GM12878 (cell line): ENCODE data around the gene HOXB2. TPM values are rescaled to one million over a fixed set of nuclear protein-coding genes. Genes with fewer than 3 reads are reported as not detected.

ENCODE experiments used
- ATAC-seq: fragments of 200-7000 bp; cut with Tn5 transposase; 3 replicates; pipeline ENCODE4 v1.9.1; 2020; ENCODE audit warnings: mild to moderate bottlenecking, moderate library complexity
- BruUV-seq: library from RNA; stranded (reverse); fragments of 400-500 nt; replicated peaks from 2 replicates; lab custom pipeline; 2021; lab: Mats Ljungman, UMichigan
- CTCF ChIA-PET: fragments of 300-600 bp; sonication (Branson Sonifier 250); formaldehyde crosslinking; extraction: SDS; loops from one replicate; lab custom pipeline; 2021; ENCODE audit warnings: inconsistent platforms; lab: Yijun Ruan, JAX
- POLR2A ChIA-PET: fragments of 350-600 bp; formaldehyde crosslinking; extraction: SDS; loops from one replicate; lab custom pipeline; 2021; ENCODE audit warnings: inconsistent platforms; lab: Charles Lee
- RAD21 ChIA-PET: fragments of 300-600 bp; sonication (Branson Sonifier 250); formaldehyde crosslinking; loops from one replicate; lab custom pipeline; 2023; ENCODE audit warnings: antibody characterized with exemption; ENCODE audit not compliant: unreplicated experiment; lab: Charles Lee
- SMC1A ChIA-PET: fragments of 300-600 bp; sonication (Branson Sonifier 250); formaldehyde crosslinking; loops from one replicate; lab custom pipeline; 2023; ENCODE audit not compliant: unreplicated experiment, uncharacterized antibody; lab: Charles Lee
- DNase-seq: peaks from one replicate; pipeline ENCODE4 v3.0.0-alpha.2; 2011; ENCODE audit warnings: low read depth, low spot score
- FAIRE-seq: peaks from 3 replicates; lab custom pipeline; 2011; peaks lifted over from hg19 to GRCh38; lab: Jason Lieb, UNC
- H2AFZ ChIP-seq: 2 replicates; pipeline ENCODE4 v1.6.0; 2011; ENCODE audit warnings: low read depth, low read length, control low read depth; ENCODE audit not compliant: control insufficient read depth
- H3K27ac ChIP-seq: 2 replicates; pipeline ENCODE4 v1.5.1; 2011; ENCODE audit warnings: control low read depth; ENCODE audit not compliant: control insufficient read depth, insufficient read depth
- H3K27me3 ChIP-seq, 2 experiments: replicated peaks in 1 of 2; 2 replicates each; pipeline versions ENCODE4 v1.6.0 to v1.6.1; 2011; ENCODE audit warnings: low read length in 1 of 2; ENCODE audit not compliant: control insufficient read depth in 2 of 2, insufficient read depth in 2 of 2
- H3K36me3 ChIP-seq, 2 experiments: 2 replicates each; pipeline ENCODE4 v1.5.1; 2011; ENCODE audit warnings: low read length in 1 of 2; ENCODE audit not compliant: control insufficient read depth in 2 of 2, insufficient read depth in 2 of 2
- H3K4me1 ChIP-seq: 2 replicates; pipeline ENCODE4 v1.6.1; 2011; ENCODE audit warnings: mild to moderate bottlenecking, low read length, moderate library complexity, mixed read lengths; ENCODE audit not compliant: control insufficient read depth, insufficient read depth
- H3K4me2 ChIP-seq: 2 replicates; pipeline ENCODE4 v1.6.0; 2011; ENCODE audit warnings: control low read depth; ENCODE audit not compliant: control insufficient read depth, insufficient read depth
- H3K4me3 ChIP-seq: fragments of 200-600 bp; sonication (generic); 2 replicates; pipeline ENCODE4 v1.5.1; 2016
- H3K79me2 ChIP-seq: 2 replicates; pipeline ENCODE4 v1.6.0; 2011; ENCODE audit warnings: low read length; ENCODE audit not compliant: control insufficient read depth, insufficient read depth
- H3K9ac ChIP-seq: 2 replicates; pipeline ENCODE4 v1.8.0; 2011; ENCODE audit warnings: low read length, control low read depth, mixed read lengths; ENCODE audit not compliant: control insufficient read depth, insufficient read depth
- H3K9me3 ChIP-seq: replicated peaks from 3 replicates; pipeline ENCODE4 v1.5.1; 2011; ENCODE audit warnings: mild to moderate bottlenecking, low read length; ENCODE audit not compliant: control insufficient read depth, insufficient read depth
- H4K20me1 ChIP-seq: 2 replicates; pipeline ENCODE4 v1.6.0; 2011; ENCODE audit not compliant: control insufficient read depth, insufficient read depth
- BACH1 ChIP-seq: fragments of 450-650 bp; IDR thresholded peaks from 2 replicates; pipeline ENCODE4 v1.6.1; 2017; ENCODE audit warnings: mild to moderate bottlenecking, borderline replicate concordance
- CBX3 ChIP-seq: fragments of 200-600 bp; sonication (generic); IDR thresholded peaks from 2 replicates; pipeline ENCODE4 v1.6.1; 2016; ENCODE audit warnings: low read depth, borderline replicate concordance
- DPF2 ChIP-seq: fragments of 450-650 bp; IDR thresholded peaks from 2 replicates; pipeline ENCODE4 v1.6.1; 2017; ENCODE audit warnings: mild to moderate bottlenecking
- EGR1 ChIP-seq, 2 experiments: IDR thresholded peaks; 1 replicate in 1 of 2; 2 replicates in 1 of 2; pipeline ENCODE4 v1.6.1; 2011 to 2012; ENCODE audit warnings: low read depth in 2 of 2, low read length in 2 of 2, borderline replicate concordance in 1 of 2, mild to moderate bottlenecking in 1 of 2, moderate library complexity in 1 of 2
- EP300 ChIP-seq, 2 experiments: fragments of 150-350 bp in 1 of 2; IDR thresholded peaks; 2 replicates each; pipeline ENCODE4 v1.6.1; 2011 to 2012; ENCODE audit warnings: low read depth in 2 of 2, low read length in 2 of 2, borderline replicate concordance in 1 of 2, improper control_type of control experiment in 1 of 2, inconsistent platforms in 1 of 2; ENCODE audit not compliant: control insufficient read depth in 1 of 2
- IKZF1 ChIP-seq: fragments of 450-650 bp; conservative IDR thresholded peaks from 2 replicates; pipeline ENCODE4 v1.6.1; 2017; ENCODE audit warnings: antibody characterized with exemption, mild to moderate bottlenecking
- IKZF2 ChIP-seq, 2 experiments: fragments of 450-650 bp; IDR thresholded peaks; 2 replicates each; pipeline ENCODE4 v1.6.1; 2017; ENCODE audit warnings: mild to moderate bottlenecking in 2 of 2, moderate library complexity in 2 of 2
- KAT2A ChIP-seq: conservative IDR thresholded peaks from 2 replicates; pipeline ENCODE4 v1.6.1; 2011; ENCODE audit warnings: low read depth, low read length; ENCODE audit not compliant: control insufficient read depth
- LARP7 ChIP-seq: fragments of 450-650 bp; IDR thresholded peaks from 2 replicates; pipeline ENCODE4 v1.6.1; 2017; ENCODE audit warnings: mild to moderate bottlenecking
- MLLT1 ChIP-seq: fragments of 450-650 bp; IDR thresholded peaks from 2 replicates; pipeline ENCODE4 v1.6.1; 2016; ENCODE audit warnings: mild to moderate bottlenecking
- MXI1 ChIP-seq: fragments of 150-350 bp; IDR thresholded peaks from 2 replicates; pipeline ENCODE4 v1.6.1; 2011; ENCODE audit warnings: low read depth, mild to moderate bottlenecking, inconsistent platforms, low read length, improper control_type of control experiment
- MYC ChIP-seq: IDR thresholded peaks from 2 replicates; pipeline ENCODE4 v1.6.1; 2011; ENCODE audit warnings: mild to moderate bottlenecking, low read length, moderate library complexity, inconsistent platforms; ENCODE audit not compliant: insufficient read depth, insufficient replicate concordance, insufficient read length, severe bottlenecking
- POU2F2 ChIP-seq: IDR thresholded peaks from 3 replicates; pipeline ENCODE4 v1.6.1; 2011; ENCODE audit warnings: low read depth, mild to moderate bottlenecking, low read length, borderline replicate concordance
- RELB ChIP-seq: fragments of 450-650 bp; IDR thresholded peaks from 2 replicates; pipeline ENCODE4 v1.6.1; 2017; ENCODE audit warnings: low read depth, mild to moderate bottlenecking, moderate library complexity
- SPI1 ChIP-seq: IDR thresholded peaks from 2 replicates; pipeline ENCODE4 v1.6.1; 2011; ENCODE audit warnings: low read depth, mild to moderate bottlenecking, low read length, moderate library complexity, borderline replicate concordance; ENCODE audit not compliant: insufficient read depth
- TCF3 ChIP-seq: IDR thresholded peaks from 2 replicates; pipeline ENCODE4 v1.6.1; 2012; ENCODE audit warnings: low read depth, mild to moderate bottlenecking, low read length, borderline replicate concordance; ENCODE audit not compliant: insufficient read depth
- YY1 ChIP-seq: IDR thresholded peaks from 2 replicates; pipeline ENCODE4 v1.6.1; 2011; ENCODE audit warnings: low read depth, mild to moderate bottlenecking, low read length
- WGBS: methylation state at CpG from one replicate; pipeline ENCODE4 v1.1.6; 2016; ENCODE audit warnings: low lambda C conversion rate; ENCODE audit not compliant: insufficient replicate concordance, insufficient coverage; ENCODE audit errors: missing lambda C conversion rate; 5-methylcytosine and 5-hydroxymethylcytosine counted together
- in situ Hi-C: fragments of 300-500 bp; cut with MboI; formaldehyde crosslinking; loops from 9 replicates; pipeline ENCODE4 v1.14.3; 2018; ENCODE audit warnings: mixed read lengths
- intact Hi-C: fragments of 100-400 bp; cut with micrococcal nuclease; formaldehyde crosslinking; loops from one replicate; pipeline ENCODE4 v1.14.2; 2022; ENCODE audit not compliant: unreplicated experiment
- polyA plus RNA-seq, 11 experiments: library from polyadenylated mRNA; depleted of rRNA in 4 of 11; unstranded in 6 of 11; stranded (reverse) in 5 of 11; fragments of >200 nt; fragmentation: Nextera tagmentation in 4 of 11; fragmentation: Illumina TruSeq in 1 of 11; extraction: Ambion mirVana in 4 of 11; extraction: Trizol in 1 of 11; gene quantifications; 1 replicate in 1 of 11; 2 replicates in 10 of 11; pipeline versions ENCODE4 v1.2.1 to v1.2.3, GENCODE V29; 2011 to 2016; ENCODE audit warnings: inconsistent platforms in 2 of 11, missing spikeins in 2 of 11, low read depth in 1 of 11
- total RNA-seq, 4 experiments: library from RNA; depleted of rRNA in 3 of 4; stranded (reverse); fragments of >200 nt in 3 of 4; fragmentation: Illumina TruSeq in 1 of 4; extraction: Trizol in 1 of 4; gene quantifications; 2 replicates each; pipeline versions ENCODE4 v1.2.1 to v1.2.3, GENCODE V29; 2013 to 2021

Gene HOXB2
- total and polyA plus RNA-seq, 10 of the 15 experiments (the other 5 are each of a cell fraction or from before 2014, with no cell fraction given): 0.16 to 8.8 (median 2.3) TPM

GRCh38 chr17:48541577-48542113 lies 3.3 kb downstream of the HOXB2 start:
- SMC1A ChIA-PET: interaction anchor here (0.7 to 2.8 kb wide), 9 partner anchors 8 to 189 kb away, joined by 3 to 13 read pairs (median 3); no protein-coding TSS in a partner anchor
- Histone ChIP-seq H3K9me3 (no peaks in the 10 kb centered on the region), H3K4me1 (peaks cover 7% of the 10 kb centered on the region), H3K79me2 (peaks cover 12% of the 10 kb centered on the region), H4K20me1 (no peaks in the 10 kb centered on the region), H3K27me3 (peaks cover 0 to 4% of the 10 kb centered on the region in 2 experiments; a peak in 1 of 4 replicates), H2AFZ (peak overlapping the region; percentile 66), H3K36me3 (no peaks in the 10 kb centered on the region), H3K9ac (peak overlapping the region; percentile 77), H3K4me2 (peak overlapping the region; percentile 40), H3K27ac (peak overlapping the region; percentile 49), H3K4me3 (peak overlapping the region; percentile 81; the same call in 1 of the 2 replicates)
- RAD21 ChIA-PET: interaction anchor here (0.7 to 3.3 kb wide), 7 partner anchors 31 to 194 kb away, joined by 3 to 18 read pairs (median 4); no protein-coding TSS in a partner anchor
- in situ Hi-C loops (no loop called here), intact Hi-C loops (loop anchor here (2.0 to 5.0 kb wide), 2 partner anchors 31 to 49 kb away; no protein-coding TSS in a partner anchor)
- POLR2A ChIA-PET: interaction anchor here (0.7 to 2.0 kb wide), 6 partner anchors 31 to 180 kb away, joined by 3 to 4 read pairs (median 3); no protein-coding TSS in a partner anchor
- CTCF ChIA-PET: interaction anchor here (0.6 to 2.8 kb wide), 6 partner anchors 16 to 279 kb away, joined by 3 to 12 read pairs (median 4); no protein-coding TSS in a partner anchor
- BruUV-seq: no TSS peak
- ATAC-seq (peak; percentile 40), FAIRE-seq (no peak), DNase-seq (no peak)
- WGBS: 23% methylated on average over 22 of the region's 36 CpGs
- TF ChIP-seq CBX3 (no peak), MLLT1 (peak; percentile 86), MYC (no peak), RELB (peak; percentile 48), SPI1 (no peak), IKZF2 (IDR thresholded peaks at IDR 0.05) (peak; percentile 67 to 69), KAT2A (no peak), EGR1 (IDR thresholded peaks at IDR 0.05; ENCODE audit: borderline replicate concordance in 1 of 2, low read depth in 2 of 2, low read length in 2 of 2) (no peak), LARP7 (peak; percentile 40; the same call in 1 of the 2 replicates), POU2F2 (0 out of 3 replicates have a peak, but pooled peaks have one; percentile 7), YY1 (peak; percentile 93), MXI1 (no peak), EP300 (IDR thresholded peaks at IDR 0.05; ENCODE audit: borderline replicate concordance in 1 of 2, control insufficient read depth in 1 of 2, low read depth in 2 of 2, low read length in 2 of 2) (no peak), IKZF1 (peak; percentile 73), TCF3 (no peak), BACH1 (no peak), DPF2 (0 out of 2 replicates have a peak, but pooled peaks have one; percentile 0)
